ENCODE data around the gene TANGO6.

The TANGO6 gene

GRCh38 chr16:69111876-69112230 lies 268.5 kb downstream of the TANGO6 start:
- H3K23ac ChIP-seq (ENCODE audit: low read length in 2 of 2), result no peak overlapping the region
- peaks cover 32% of the 10 kb centered on the region for H3K4me1 ChIP-seq (ENCODE audit: control insufficient read depth, insufficient read depth, low read depth, low read length)
- DNase-seq, result no peak
- peak overlapping the region in 1 of 2 experiments; percentile 13 for H3K4ac ChIP-seq (ENCODE audit: low read depth in 1 of 2, low read length in 2 of 2)
- H2BK5ac ChIP-seq (ENCODE audit: low read depth, low read length, poor library complexity, severe bottlenecking), result no peak overlapping the region
- no peak overlapping the region for H3K27ac ChIP-seq (ENCODE audit: low read length, poor library complexity, severe bottlenecking)
- peaks cover 59 to 63% of the 10 kb centered on the region in 2 experiments for H3K36me3 ChIP-seq (ENCODE audit: control insufficient read depth in 1 of 2, insufficient read depth in 2 of 2, low read depth in 1 of 2, low read length in 2 of 2)
- no peak overlapping the region for H3K4me2 ChIP-seq (ENCODE audit: low read length, poor library complexity, severe bottlenecking)
- no peak overlapping the region for H3K4me3 ChIP-seq (ENCODE audit: insufficient read depth in 1 of 2, low read depth in 1 of 2, low read length in 2 of 2)
- no peak overlapping the region for H2BK12ac ChIP-seq (ENCODE audit: low read length in 2 of 2)
- no peak overlapping the region for H3K14ac ChIP-seq (ENCODE audit: low read length in 2 of 2)
- WGBS, result 97% methylated on average over 4 of the region's 5 CpGs
- H2AFZ ChIP-seq (ENCODE audit: low read depth, low read length), result no peak overlapping the region
- no peak overlapping the region for H4K8ac ChIP-seq (ENCODE audit: low read length)
- no peak overlapping the region for H3K18ac ChIP-seq (ENCODE audit: low read depth in 1 of 2, low read length in 2 of 2)
- H3K27me3 ChIP-seq (ENCODE audit: control insufficient read depth in 1 of 2, insufficient read depth in 1 of 2, low read length in 2 of 2), result peaks cover 0 to 15% of the 10 kb centered on the region in 2 experiments
- H2BK15ac ChIP-seq (ENCODE audit: low read depth, poor library complexity, severe bottlenecking), result no peak overlapping the region
- H2BK120ac ChIP-seq (ENCODE audit: low read depth, low read length), result no peak overlapping the region
- no peak overlapping the region for H4K91ac ChIP-seq (ENCODE audit: low read length)
- H3K9ac ChIP-seq (ENCODE audit: low read length), result no peak overlapping the region
- H2AK5ac ChIP-seq (ENCODE audit: low read length, severe bottlenecking), result peak overlapping the region; percentile 21
- no peaks in the 10 kb centered on the region for H3K9me3 ChIP-seq (ENCODE audit: control insufficient read depth, low read length)
- H3K79me1 ChIP-seq (replicated peaks; ENCODE audit: low read length, poor library complexity, severe bottlenecking), result peaks cover 50% of the 10 kb centered on the region

- peak; percentile 46 for DNase-seq
- Histone ChIP-seq H3K18ac (ENCODE audit: low read depth in 1 of 2, low read length in 2 of 2) (no peak overlapping the region), H2BK5ac (ENCODE audit: low read depth, low read length, poor library complexity, severe bottlenecking) (no peak overlapping the region), H2AK5ac (ENCODE audit: low read length, severe bottlenecking) (no peak overlapping the region), H2BK15ac (ENCODE audit: low read depth, poor library complexity, severe bottlenecking) (no peak overlapping the region), H3K4ac (ENCODE audit: low read depth in 1 of 2, low read length in 2 of 2) (peak overlapping the region in 1 of 2 experiments; percentile 13), H3K14ac (ENCODE audit: low read length in 2 of 2) (no peak overlapping the region), H3K36me3 (ENCODE audit: control insufficient read depth in 1 of 2, insufficient read depth in 2 of 2, low read depth in 1 of 2, low read length in 2 of 2) (peaks cover 64 to 66% of the 10 kb centered on the region in 2 experiments), H2BK120ac (ENCODE audit: low read depth, low read length) (no peak overlapping the region), H3K23ac (ENCODE audit: low read length in 2 of 2) (no peak overlapping the region), H2AFZ (ENCODE audit: low read depth, low read length) (no peak overlapping the region), H2BK12ac (ENCODE audit: low read length in 2 of 2) (no peak overlapping the region), H3K9me3 (ENCODE audit: control insufficient read depth, low read length) (no peaks in the 10 kb centered on the region), H3K27ac (ENCODE audit: low read length, poor library complexity, severe bottlenecking) (no peak overlapping the region), H3K27me3 (ENCODE audit: control insufficient read depth in 1 of 2, insufficient read depth in 1 of 2, low read length in 2 of 2) (peaks cover 0 to 14% of the 10 kb centered on the region in 2 experiments), H4K91ac (ENCODE audit: low read length) (no peak overlapping the region), H3K9ac (ENCODE audit: low read length) (no peak overlapping the region), H4K8ac (ENCODE audit: low read length) (no peak overlapping the region), H3K79me1 (replicated peaks; ENCODE audit: low read length, poor library complexity, severe bottlenecking) (peaks cover 44% of the 10 kb centered on the region), H3K4me2 (ENCODE audit: low read length, poor library complexity, severe bottlenecking) (no peak overlapping the region), H3K4me3 (ENCODE audit: insufficient read depth in 1 of 2, low read depth in 1 of 2, low read length in 2 of 2) (no peak overlapping the region), H3K4me1 (ENCODE audit: control insufficient read depth, insufficient read depth, low read depth, low read length) (peaks cover 25% of the 10 kb centered on the region)
- 39% methylated on average over 6 of the region's 6 CpGs for WGBS
These were observed 269.2 kb downstream of the TANGO6 start for GRCh38 chr16:69112285-69113129.

- Histone ChIP-seq H2BK120ac (ENCODE audit: low read depth, low read length) (no peak overlapping the region), H2AFZ (ENCODE audit: low read depth, low read length) (no peak overlapping the region), H2AK5ac (ENCODE audit: low read length, severe bottlenecking) (no peak overlapping the region), H3K4ac (ENCODE audit: low read depth in 1 of 2, low read length in 2 of 2) (no peak overlapping the region), H3K14ac (ENCODE audit: low read length in 2 of 2) (no peak overlapping the region), H3K27me3 (ENCODE audit: control insufficient read depth in 1 of 2, insufficient read depth in 1 of 2, low read length in 2 of 2) (peaks cover 0 to 7% of the 10 kb centered on the region in 2 experiments), H3K4me3 (ENCODE audit: insufficient read depth in 1 of 2, low read depth in 1 of 2, low read length in 2 of 2) (no peak overlapping the region), H3K79me1 (replicated peaks; ENCODE audit: low read length, poor library complexity, severe bottlenecking) (peaks cover 42% of the 10 kb centered on the region), H3K4me1 (ENCODE audit: control insufficient read depth, insufficient read depth, low read depth, low read length) (peaks cover 18% of the 10 kb centered on the region), H3K9ac (ENCODE audit: low read length) (no peak overlapping the region), H4K91ac (ENCODE audit: low read length) (no peak overlapping the region), H2BK15ac (ENCODE audit: low read depth, poor library complexity, severe bottlenecking) (no peak overlapping the region), H3K4me2 (ENCODE audit: low read length, poor library complexity, severe bottlenecking) (no peak overlapping the region), H3K36me3 (ENCODE audit: control insufficient read depth in 1 of 2, insufficient read depth in 2 of 2, low read depth in 1 of 2, low read length in 2 of 2) (peaks cover 70 to 71% of the 10 kb centered on the region in 2 experiments), H4K8ac (ENCODE audit: low read length) (no peak overlapping the region), H3K23ac (ENCODE audit: low read length in 2 of 2) (no peak overlapping the region), H2BK5ac (ENCODE audit: low read depth, low read length, poor library complexity, severe bottlenecking) (no peak overlapping the region), H2BK12ac (ENCODE audit: low read length in 2 of 2) (no peak overlapping the region), H3K9me3 (ENCODE audit: control insufficient read depth, low read length) (no peaks in the 10 kb centered on the region), H3K18ac (ENCODE audit: low read depth in 1 of 2, low read length in 2 of 2) (no peak overlapping the region), H3K27ac (ENCODE audit: low read length, poor library complexity, severe bottlenecking) (no peak overlapping the region)
- no peak for DNase-seq
- WGBS, result 89% methylated on average over 7 of the region's 7 CpGs
These were observed 269.9 kb downstream of the TANGO6 start for GRCh38 chr16:69113216-69113615.

- no peak overlapping the region for H4K91ac ChIP-seq (ENCODE audit: low read length)
- H3K4me2 ChIP-seq (ENCODE audit: low read length, poor library complexity, severe bottlenecking), result no peak overlapping the region
- H2BK15ac ChIP-seq (ENCODE audit: low read depth, poor library complexity, severe bottlenecking), result no peak overlapping the region
- peaks cover 12% of the 10 kb centered on the region for H3K4me1 ChIP-seq (ENCODE audit: control insufficient read depth, insufficient read depth, low read depth, low read length)
- H3K14ac ChIP-seq (ENCODE audit: low read length in 2 of 2), result no peak overlapping the region
- H3K18ac ChIP-seq (ENCODE audit: low read depth in 1 of 2, low read length in 2 of 2), result no peak overlapping the region
- H3K27me3 ChIP-seq (ENCODE audit: control insufficient read depth in 1 of 2, insufficient read depth in 1 of 2, low read length in 2 of 2), result no peaks in the 10 kb centered on the region
- no peak overlapping the region for H2AFZ ChIP-seq (ENCODE audit: low read depth, low read length)
- H3K9ac ChIP-seq (ENCODE audit: low read length), result no peak overlapping the region
- H3K4me3 ChIP-seq (ENCODE audit: insufficient read depth in 1 of 2, low read depth in 1 of 2, low read length in 2 of 2), result no peak overlapping the region
- no peak overlapping the region for H4K8ac ChIP-seq (ENCODE audit: low read length)
- H2BK5ac ChIP-seq (ENCODE audit: low read depth, low read length, poor library complexity, severe bottlenecking), result no peak overlapping the region
- H3K4ac ChIP-seq (ENCODE audit: low read depth in 1 of 2, low read length in 2 of 2), result no peak overlapping the region
- no peaks in the 10 kb centered on the region for H3K9me3 ChIP-seq (ENCODE audit: control insufficient read depth, low read length)
- H3K79me1 ChIP-seq (replicated peaks; ENCODE audit: low read length, poor library complexity, severe bottlenecking), result peaks cover 46% of the 10 kb centered on the region
- H2AK5ac ChIP-seq (ENCODE audit: low read length, severe bottlenecking), result no peak overlapping the region
- no peak overlapping the region for H2BK120ac ChIP-seq (ENCODE audit: low read depth, low read length)
- no peak overlapping the region for H2BK12ac ChIP-seq (ENCODE audit: low read length in 2 of 2)
- 97% methylated on average over 25 of the region's 25 CpGs for WGBS
- H3K27ac ChIP-seq (ENCODE audit: low read length, poor library complexity, severe bottlenecking), result no peak overlapping the region
- peaks cover 73 to 76% of the 10 kb centered on the region in 2 experiments for H3K36me3 ChIP-seq (ENCODE audit: control insufficient read depth in 1 of 2, insufficient read depth in 2 of 2, low read depth in 1 of 2, low read length in 2 of 2)
- DNase-seq, result no peak
- no peak overlapping the region for H3K23ac ChIP-seq (ENCODE audit: low read length in 2 of 2)
These were observed 271.1 kb downstream of the TANGO6 start for GRCh38 chr16:69114346-69114975.

Data from mesenchymal stem cell (in vitro differentiated cells and primary cell).